Activated CD4-positive, alpha-beta T cell treated with anti-CD3 and anti-CD28 coated beads, Interleukin-2, amount 50 U/mL, for 16 hours (primary cell): ENCODE measurements around the gene VCL.
A peak's percentile ranks its signal among the peaks of the same experiment; 100 is the strongest.
"Not testable (repeated sequence)": the region's sequence is repeated elsewhere in the genome, so short reads cannot be mapped to it uniquely, and the experiment has no call there.

Experiments used
- DNase-seq: peaks from one replicate; pipeline ENCODE4 v3.0.0-alpha.2; 2020

The VCL gene

GRCh38 chr10:73997787-73998622 is at the start of gene VCL:
VCL (plus strand) TSS chr10:73998116; CDS start chr10:73998208, 92 bp downstream.
- DNase-seq = peak; percentile 96

GRCh38 chr10:73948947-73949633 is 48.8 kb upstream of the VCL start:
- DNase-seq = no peak

GRCh38 chr10:73950155-73950948 is 47.6 kb upstream of the VCL start:
- DNase-seq = no peak

- no peak for DNase-seq
Measured at GRCh38 chr10:73953665-73954064, 44.3 kb upstream of the VCL start.

GRCh38 chr10:73954737-73955136 is 43.2 kb upstream of the VCL start:
- DNase-seq = no peak

- no peak for DNase-seq
Measured at GRCh38 chr10:73955719-73956118, 42.2 kb upstream of the VCL start.

GRCh38 chr10:73956476-73957359 is 41.2 kb upstream of the VCL start:
- DNase-seq = peak; percentile 57

GRCh38 chr10:73959484-73960243 is 38.3 kb upstream of the VCL start:
- DNase-seq = no peak

GRCh38 chr10:73962386-73962785 is 35.5 kb upstream of the VCL start:
- no peak for DNase-seq

- DNase-seq = not testable (repeated sequence)
Measured at GRCh38 chr10:73963533-73963932, 34.4 kb upstream of the VCL start.

- no peak for DNase-seq
Measured at GRCh38 chr10:73964743-73965142, 33.2 kb upstream of the VCL start.

- DNase-seq = not testable (repeated sequence)
Measured at GRCh38 chr10:73965267-73965889, 32.5 kb upstream of the VCL start.

GRCh38 chr10:73965890-73966768 is 31.8 kb upstream of the VCL start:
- DNase-seq = no peak

- no peak for DNase-seq
Measured at GRCh38 chr10:73967022-73967429, 30.9 kb upstream of the VCL start.

GRCh38 chr10:73967544-73967943 is 30.4 kb upstream of the VCL start:
- DNase-seq = no peak

GRCh38 chr10:73968098-73968521 is 29.8 kb upstream of the VCL start:
- DNase-seq = no peak

- DNase-seq = no peak
Measured at GRCh38 chr10:73969224-73969841, 28.6 kb upstream of the VCL start.

- no peak for DNase-seq
Measured at GRCh38 chr10:73970845-73971244, 27.1 kb upstream of the VCL start.

GRCh38 chr10:73971636-73972354 is 26.1 kb upstream of the VCL start:
- no peak for DNase-seq
